GM18517 (cell line): ENCODE measurements around the gene KATNB1.
"Not testable (repeated sequence)": the region's sequence is repeated elsewhere in the genome, so short reads cannot be mapped to it uniquely, and the experiment has no call there.

Experiments used
- ATAC-seq: cut with Tn5 transposase; IDR thresholded peaks from one replicate; pipeline ENCODE4 v1.9.1; 2021; ENCODE audit warnings: mild to moderate bottlenecking, moderate library complexity; ENCODE audit not compliant: unreplicated experiment

The KATNB1 gene

GRCh38 chr16:57787519-57787905 lies 51.9 kb downstream of the KATNB1 start:
- no peak for ATAC-seq

- ATAC-seq, result no peak
These were observed 52.8 kb downstream of the KATNB1 start for GRCh38 chr16:57788252-57788841.

GRCh38 chr16:57788951-57789350 lies 53.4 kb downstream of the KATNB1 start:
- no peak for ATAC-seq

DNA sequence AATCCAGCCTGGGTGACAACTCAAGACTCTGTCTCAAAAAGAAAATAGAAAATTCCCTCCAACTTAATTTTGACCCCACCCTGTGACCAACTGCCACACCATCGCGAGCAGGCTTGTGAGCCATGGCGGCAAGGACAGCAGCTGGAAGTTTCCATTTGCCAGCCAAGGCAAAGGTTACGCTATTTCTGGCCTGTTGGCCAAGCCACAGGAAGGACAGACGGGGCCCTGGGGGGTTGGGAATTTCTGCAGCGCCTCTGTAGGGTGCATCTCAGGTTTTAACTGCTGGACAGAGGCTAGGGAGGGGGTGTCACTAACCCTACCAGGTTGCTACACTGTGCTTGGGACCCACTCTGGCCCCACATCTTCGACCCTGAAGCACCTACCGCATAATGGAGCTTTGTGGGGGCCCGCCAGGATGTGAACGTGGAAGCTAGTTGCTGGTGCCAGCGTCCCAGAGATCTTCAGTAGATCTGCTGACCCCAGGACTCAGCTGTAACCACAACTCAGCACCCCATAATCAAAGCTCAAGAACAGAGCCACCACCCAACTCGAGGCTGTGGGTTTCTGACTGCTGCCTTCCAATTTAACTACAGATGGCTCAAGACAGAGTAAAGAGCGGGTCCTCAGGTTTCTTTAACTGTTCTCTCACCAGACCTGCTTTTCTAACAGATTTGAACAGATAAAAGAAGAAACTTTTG lies 55.8 kb downstream of the KATNB1 start:
- ATAC-seq, result no peak

DNA sequence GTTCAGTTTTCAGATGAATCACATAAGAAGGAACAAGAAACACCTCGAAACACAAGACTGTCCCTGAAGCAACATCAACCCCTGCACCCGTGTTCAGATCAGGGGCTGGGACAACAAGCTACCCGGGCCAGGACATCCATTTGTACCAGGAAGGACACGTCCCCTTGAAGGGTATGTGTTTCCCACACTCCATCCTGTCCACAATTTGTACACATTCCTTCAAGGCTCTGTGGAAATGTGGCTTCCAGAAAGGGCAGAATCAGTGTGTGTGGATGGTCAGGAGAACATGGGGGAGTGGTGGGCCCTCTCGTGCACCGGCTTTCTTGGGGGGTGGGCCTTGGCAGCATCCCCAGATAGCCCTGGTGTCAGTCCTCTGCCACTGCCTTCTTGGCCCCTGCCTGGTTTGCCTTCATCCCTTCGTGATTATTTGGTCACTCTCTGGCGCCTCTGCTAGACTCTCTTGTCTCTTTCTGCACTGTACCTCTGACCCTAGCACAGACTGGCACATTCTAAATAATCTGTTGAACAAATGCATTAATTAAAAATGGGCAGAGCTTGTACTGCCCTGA lies 56.4 kb downstream of the KATNB1 start:
- no peak for ATAC-seq

GRCh38 chr16:57794849-57795430 lies 59.4 kb downstream of the KATNB1 start:
- ATAC-seq, result no peak

DNA sequence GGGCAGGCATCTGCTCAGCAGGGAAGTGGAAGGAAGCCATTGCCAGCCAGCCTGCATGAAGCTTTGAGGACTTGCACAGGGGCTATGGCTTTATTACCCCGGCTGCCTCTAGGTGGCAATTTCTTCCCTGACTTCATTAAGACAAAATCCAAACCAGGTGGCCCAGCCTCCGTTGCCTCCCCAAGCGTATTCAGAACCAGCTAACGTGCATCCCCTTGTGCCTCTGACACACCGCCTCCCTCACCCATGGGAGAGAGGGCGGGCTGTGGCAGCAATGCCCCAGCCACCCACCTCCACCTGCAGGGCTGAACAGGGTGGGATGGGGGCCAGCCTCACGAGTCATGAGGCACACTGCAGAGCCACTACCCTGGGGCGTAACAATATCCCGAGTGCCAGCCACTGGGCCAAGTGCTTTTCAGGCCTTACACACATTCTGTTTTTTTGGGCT lies 59.9 kb downstream of the KATNB1 start:
- ATAC-seq, result no peak

- ATAC-seq, result not testable (repeated sequence)
These were observed 60.4 kb downstream of the KATNB1 start for GRCh38 chr16:57796014-57796413.

DNA sequence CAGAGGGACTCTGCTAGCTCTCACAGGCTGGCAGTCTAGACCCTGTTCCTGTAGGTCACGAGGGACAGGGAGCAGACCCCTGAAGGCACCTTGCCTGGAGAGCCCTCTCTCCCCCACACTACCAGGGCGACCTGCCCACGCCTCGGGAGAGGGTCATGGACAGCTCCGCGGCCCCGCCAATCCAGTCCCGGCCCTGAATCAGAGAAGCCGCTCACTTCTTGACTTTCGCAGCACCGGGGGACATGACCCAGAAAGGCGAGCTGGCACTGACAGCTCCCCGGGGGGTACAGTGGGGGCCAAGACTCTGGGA lies 61.6 kb downstream of the KATNB1 start:
- ATAC-seq, result no peak

DNA sequence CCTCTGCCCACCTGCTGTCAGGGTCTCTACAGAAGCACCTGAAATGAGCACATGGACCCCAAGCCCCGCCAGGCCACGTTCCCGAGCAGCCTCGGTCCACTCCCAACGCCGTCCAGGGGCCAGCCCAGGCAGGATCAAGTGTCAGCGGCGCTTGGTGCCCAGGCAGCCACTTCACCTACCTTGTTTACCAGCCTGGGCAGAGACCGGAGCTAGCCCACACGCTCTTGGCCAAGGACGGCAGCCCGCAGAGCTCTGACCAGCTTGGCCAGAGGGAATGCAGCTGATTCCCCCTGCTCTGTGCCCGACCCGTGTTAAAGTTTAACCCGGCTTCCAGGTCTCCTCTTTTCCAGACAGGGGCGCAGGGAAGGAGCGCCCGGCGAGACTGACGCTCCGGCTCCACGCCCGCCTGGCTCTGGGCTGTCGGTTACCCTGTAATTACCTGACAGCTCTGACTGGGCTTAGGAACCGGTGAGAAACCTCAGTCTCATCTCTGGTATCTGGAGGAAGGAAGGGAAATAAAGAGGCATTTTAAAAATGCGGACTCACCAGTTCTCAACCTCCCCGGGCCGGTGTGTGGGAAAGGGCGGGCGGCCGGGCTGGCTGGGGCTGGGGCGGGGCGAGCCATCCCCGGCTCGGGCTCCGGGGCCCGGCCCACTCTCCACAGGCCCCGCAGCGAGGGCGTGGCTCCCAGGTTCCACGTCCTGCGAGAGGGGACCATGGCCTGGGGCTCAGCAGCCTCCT lies 62.1 kb downstream of the KATNB1 start:
- no peak for ATAC-seq

GRCh38 chr16:57798267-57798810 lies 62.8 kb downstream of the KATNB1 start:
- no peak for ATAC-seq

GRCh38 chr16:57798953-57799599 lies 63.5 kb downstream of the KATNB1 start:
- ATAC-seq, result no peak

- no peak for ATAC-seq
These were observed 64.1 kb downstream of the KATNB1 start for GRCh38 chr16:57799600-57800199.

- no peak for ATAC-seq
These were observed 64.9 kb downstream of the KATNB1 start for GRCh38 chr16:57800200-57801097.

DNA sequence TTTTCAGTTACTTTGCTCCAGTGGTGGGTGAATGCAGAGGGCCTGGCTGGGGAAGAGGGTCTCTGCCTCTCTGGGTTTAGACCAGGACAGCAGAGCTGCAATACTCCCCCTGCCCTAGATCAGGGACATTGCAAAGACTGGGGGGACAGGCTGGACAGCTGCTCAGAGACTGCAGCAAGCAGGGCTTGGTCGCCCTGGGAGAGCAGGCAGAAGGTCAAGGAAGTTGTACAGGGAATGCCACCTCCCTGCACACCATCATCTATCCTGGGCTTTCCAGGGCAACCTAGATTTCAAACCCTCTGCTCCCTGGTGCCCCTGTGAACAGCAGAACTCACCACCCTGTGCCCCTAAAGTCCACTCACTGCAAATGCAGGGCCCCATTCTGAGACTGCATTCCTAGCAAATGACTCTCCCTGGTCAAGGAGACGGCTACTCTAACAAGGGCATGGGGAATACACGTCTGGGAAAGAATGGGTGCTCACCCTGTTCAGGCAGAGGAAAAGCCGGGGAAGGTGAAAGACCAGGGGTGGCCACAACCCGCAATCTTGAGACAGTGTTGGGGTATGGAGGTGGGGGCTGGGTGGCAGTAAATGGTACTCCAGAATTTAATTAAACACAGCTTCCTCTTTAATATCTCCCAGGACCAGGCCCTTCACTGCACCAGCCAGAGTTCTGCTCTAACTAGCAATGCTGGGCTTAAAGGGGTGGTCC lies 65.7 kb downstream of the KATNB1 start:
- ATAC-seq, result no peak

- ATAC-seq, result no peak
These were observed 66.3 kb downstream of the KATNB1 start for GRCh38 chr16:57801809-57802340.

DNA sequence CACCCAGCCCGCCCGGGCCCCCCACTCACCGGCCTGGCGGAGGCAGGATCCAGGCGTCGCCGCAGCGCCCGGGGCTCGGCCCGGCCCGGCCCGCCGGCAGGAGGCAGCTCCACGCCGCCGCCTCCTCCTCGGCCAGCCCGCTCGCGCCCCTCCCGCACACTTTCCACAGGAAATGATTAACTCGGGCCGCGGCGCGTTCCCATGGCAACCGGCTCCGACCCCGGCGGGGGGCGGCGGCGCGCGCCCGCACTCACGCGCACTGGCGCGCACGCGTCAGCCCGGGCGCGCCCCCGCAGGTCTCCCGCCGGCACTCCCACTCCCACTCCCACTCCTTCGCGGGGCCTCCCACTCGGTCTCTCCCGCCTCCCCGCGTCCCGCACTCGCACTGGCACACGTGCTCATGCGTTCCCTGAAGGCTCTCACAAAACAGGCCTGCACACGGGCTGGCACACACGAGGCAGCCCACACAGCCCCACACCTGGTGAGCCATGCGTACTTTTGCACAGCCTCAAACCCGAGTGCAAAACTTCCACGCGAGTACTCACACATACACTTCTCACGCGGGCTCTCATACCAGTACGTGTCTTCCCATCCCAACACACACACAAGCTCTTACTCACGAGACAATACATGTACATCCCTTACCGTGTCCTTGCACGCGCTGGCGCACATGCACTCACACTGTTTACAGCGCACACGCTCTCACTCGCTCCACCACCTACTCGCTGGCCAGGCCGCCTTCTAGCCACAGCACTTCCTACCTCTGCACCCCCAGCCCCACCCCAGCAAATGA lies 67.0 kb downstream of the KATNB1 start, which contains the start of gene KIFC3:
KIFC3 (minus strand) TSS at position 151 of the 793 bp plus-strand sequence. CDS start 4,248 bp downstream, outside the sequence.
- ATAC-seq, result no peak
